Prostate gland (tissue), 2 donors: ENCODE data around the gene AIF1L. TPM values are rescaled to one million over a fixed set of nuclear protein-coding genes. Genes with fewer than 3 reads are reported as not detected.

ENCODE experiments used
- DNase-seq: peaks from one replicate; pipeline ENCODE4 v3.0.0-alpha.2; 2019; ENCODE audit warnings: low spot score
- H3K27ac ChIP-seq, 2 donors: fragments of 200-600 bp; sonication (generic); 2 replicates each; pipeline ENCODE4 v1.5.1; 2017 to 2019
- H3K27me3 ChIP-seq: fragments of 200-600 bp; sonication (generic); replicated peaks from 2 replicates; pipeline ENCODE4 v1.5.1; 2019; ENCODE audit not compliant: insufficient read depth
- H3K36me3 ChIP-seq, 2 donors: fragments of 200-600 bp; sonication (generic); 1 replicate in 1 of 2; 2 replicates in 1 of 2; pipeline versions ENCODE4 v1.5.1 to v1.8.1; 2017 to 2019
- H3K4me1 ChIP-seq: fragments of 200-600 bp; sonication (generic); replicated peaks from 2 replicates; pipeline ENCODE4 v1.5.1; 2019
- H3K4me3 ChIP-seq, 2 donors: fragments of 200-600 bp; sonication (generic); 2 replicates each; pipeline ENCODE4 v1.5.1; 2017 to 2019
- H3K9me3 ChIP-seq: fragments of 200-600 bp; sonication (generic); 2 replicates; pipeline ENCODE4 v1.5.1; 2017
- CTCF ChIP-seq, 4 experiments: fragments of 200-600 bp in 2 of 4; fragments of 450-650 bp in 2 of 4; sonication (generic) in 2 of 4; IDR thresholded peaks; 1 replicate in 3 of 4; 2 replicates in 1 of 4; pipeline ENCODE4 v1.5.1; 2016 to 2019; ENCODE audit warnings: antibody characterized with exemption in 4 of 4, mild to moderate bottlenecking in 2 of 4, moderate library complexity in 2 of 4
- POLR2A ChIP-seq: fragments of 450-650 bp; IDR thresholded peaks from one replicate; pipeline ENCODE4 v1.6.1; 2016; ENCODE audit warnings: antibody characterized with exemption, mild to moderate bottlenecking
- POLR2AphosphoS5 ChIP-seq: sonication (generic); formaldehyde crosslinking; IDR thresholded peaks from one replicate; pipeline ENCODE4 v1.6.1; 2017; ENCODE audit warnings: antibody characterized with exemption
- WGBS: methylation state at CpG from one replicate; pipeline ENCODE4 v1.1.5; 2018; 5-methylcytosine and 5-hydroxymethylcytosine counted together
- intact Hi-C: fragments of 100-400 bp; cut with DNase I; formaldehyde crosslinking; loops from one replicate; pipeline ENCODE4 v1.14.2; 2022
- total RNA-seq, 2 donors: library from RNA; depleted of rRNA; stranded (reverse); fragments of >200 nt; gene quantifications; one replicate each; pipeline ENCODE4 v1.1.0, GENCODE V29; 2016

The AIF1L gene
- total RNA-seq, 2 donors from 2014 or later = 3.6 to 18.4 TPM

GRCh38 chr9:131129183-131129582 is 32.9 kb downstream of the AIF1L start:
- 78% methylated on average over 3 of the region's 3 CpGs for WGBS
- H3K4me1 ChIP-seq = peaks cover 5% of the 10 kb centered on the region
- intact Hi-C loops = no loop called here
- TF ChIP-seq POLR2AphosphoS5 = no peak
- TF ChIP-seq POLR2A = no peak
- TF ChIP-seq CTCF (IDR thresholded peaks at IDR 0.05) = no peak
- no peak for DNase-seq
- no peak overlapping the region for H3K4me3 ChIP-seq
- H3K36me3 ChIP-seq = no peaks in the 10 kb centered on the region
- no peaks in the 10 kb centered on the region for H3K9me3 ChIP-seq
- no peaks in the 10 kb centered on the region for H3K27me3 ChIP-seq
- no peak overlapping the region for H3K27ac ChIP-seq

DNA sequence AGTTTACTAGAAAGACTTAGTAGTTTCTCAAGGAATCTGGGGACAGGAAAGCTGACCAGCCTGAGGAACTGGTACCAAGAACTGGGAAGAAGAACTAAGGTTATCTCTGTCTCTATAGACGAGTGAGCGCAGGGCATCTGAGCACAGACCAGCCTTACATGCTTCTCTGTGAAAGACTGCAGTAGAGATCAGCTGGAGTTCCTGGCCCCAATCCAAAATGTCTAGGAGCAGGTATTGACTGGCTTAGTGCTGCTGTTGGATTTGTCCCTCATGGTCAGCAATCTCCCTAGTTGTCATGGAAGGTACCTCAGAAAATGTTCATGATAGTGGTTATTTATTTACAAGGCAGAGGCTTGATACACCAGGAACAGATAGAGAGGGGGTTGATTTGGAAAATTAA is 42.3 kb downstream of the AIF1L start:
- no peak overlapping the region for H3K4me3 ChIP-seq
- no peaks in the 10 kb centered on the region for H3K9me3 ChIP-seq
- no peak overlapping the region for H3K27ac ChIP-seq
- intact Hi-C loops = no loop called here
- WGBS = 87% methylated on average over 2 of the region's 2 CpGs
- peaks cover 7 to 20% of the 10 kb centered on the region in 2 donors for H3K36me3 ChIP-seq
- no peaks in the 10 kb centered on the region for H3K4me1 ChIP-seq
- no peak for DNase-seq
- H3K27me3 ChIP-seq = no peaks in the 10 kb centered on the region
- TF ChIP-seq CTCF (IDR thresholded peaks at IDR 0.05) (no peak), POLR2AphosphoS5 (no peak), POLR2A (no peak)

- Histone ChIP-seq H3K27ac (no peak overlapping the region), H3K36me3 (peaks cover 7 to 19% of the 10 kb centered on the region in 2 donors), H3K27me3 (no peaks in the 10 kb centered on the region), H3K9me3 (no peaks in the 10 kb centered on the region), H3K4me1 (no peaks in the 10 kb centered on the region), H3K4me3 (no peak overlapping the region)
- intact Hi-C loops = no loop called here
- WGBS = 87% methylated on average over 4 of the region's 4 CpGs
- DNase-seq = no peak
- TF ChIP-seq POLR2A = no peak
- no peak for TF ChIP-seq CTCF (IDR thresholded peaks at IDR 0.05)
- no peak for TF ChIP-seq POLR2AphosphoS5
These were observed 43.8 kb downstream of the AIF1L start for GRCh38 chr9:131140112-131140511.

DNA sequence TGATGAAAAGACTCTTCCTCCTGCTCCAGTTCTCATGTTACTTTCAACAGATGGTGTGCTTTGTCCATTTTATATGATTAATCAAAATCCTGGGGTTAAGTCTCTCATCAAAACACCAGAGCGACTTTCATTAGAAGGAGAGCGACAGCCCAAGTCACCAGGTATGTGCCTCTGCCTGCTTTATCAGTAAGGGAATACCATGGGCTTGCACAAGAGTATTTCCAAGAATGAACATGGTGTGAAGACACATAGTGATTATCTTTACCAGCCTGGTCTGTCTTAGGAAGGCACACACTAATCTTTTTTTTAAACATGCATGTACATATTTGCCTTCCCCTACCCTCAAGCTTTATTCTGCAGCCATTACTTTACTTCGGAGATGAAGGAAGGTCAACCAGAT is 44.2 kb downstream of the AIF1L start:
- 93% methylated on average over 3 of the region's 3 CpGs for WGBS
- Histone ChIP-seq H3K36me3 (peaks cover 7 to 14% of the 10 kb centered on the region in 2 donors), H3K27me3 (no peaks in the 10 kb centered on the region), H3K4me1 (no peaks in the 10 kb centered on the region), H3K9me3 (no peaks in the 10 kb centered on the region), H3K27ac (no peak overlapping the region), H3K4me3 (no peak overlapping the region)
- no peak for DNase-seq
- TF ChIP-seq POLR2AphosphoS5 (no peak), CTCF (IDR thresholded peaks at IDR 0.05) (no peak), POLR2A (no peak)
- intact Hi-C loops = no loop called here

- Histone ChIP-seq H3K4me3 (no peak overlapping the region), H3K27ac (no peak overlapping the region), H3K4me1 (no peaks in the 10 kb centered on the region), H3K36me3 (peaks cover 7 to 12% of the 10 kb centered on the region in 2 donors), H3K27me3 (no peaks in the 10 kb centered on the region), H3K9me3 (no peaks in the 10 kb centered on the region)
- intact Hi-C loops = no loop called here
- no peak for DNase-seq
- 94% methylated on average over 3 of the region's 3 CpGs for WGBS
- TF ChIP-seq CTCF (IDR thresholded peaks at IDR 0.05) (no peak), POLR2AphosphoS5 (no peak), POLR2A (no peak)
These were observed 45.8 kb downstream of the AIF1L start for GRCh38 chr9:131142160-131142559.
